HG03439 (cell line): ENCODE results near the gene TASP1.

ENCODE experiments used
- ATAC-seq: cut with Tn5 transposase; IDR thresholded peaks from one replicate; pipeline ENCODE4 v1.9.1; 2021; ENCODE audit warnings: mild to moderate bottlenecking, moderate library complexity; ENCODE audit not compliant: unreplicated experiment

Gene TASP1

GRCh38 chr20:13355411-13355810 is 283.3 kb downstream of the TASP1 start:
- no peak for ATAC-seq

GRCh38 chr20:13353261-13353945 is 285.3 kb downstream of the TASP1 start:
- no peak for ATAC-seq

- ATAC-seq = no peak
Measured at GRCh38 chr20:13349235-13349604, 289.5 kb downstream of the TASP1 start.

GRCh38 chr20:13348311-13349234 is 290.2 kb downstream of the TASP1 start:
- ATAC-seq = no peak

GRCh38 chr20:13344671-13345070 is 294.1 kb downstream of the TASP1 start:
- ATAC-seq = no peak

- no peak for ATAC-seq
Measured at GRCh38 chr20:13342469-13343242, 296.1 kb downstream of the TASP1 start.

GRCh38 chr20:13341737-13342393 is 296.9 kb downstream of the TASP1 start:
- ATAC-seq = no peak

GRCh38 chr20:13340088-13340487 is 298.6 kb downstream of the TASP1 start:
- ATAC-seq = no peak
